ENCODE results near the gene TNFRSF18. TPM values are rescaled to one million over a fixed set of nuclear protein-coding genes. Genes with fewer than 3 reads are reported as not detected.

TNFRSF18 gene
- total and polyA plus RNA-seq, 4 donors, result 0.20 to 0.68 (median 0.29) TPM

DNA sequence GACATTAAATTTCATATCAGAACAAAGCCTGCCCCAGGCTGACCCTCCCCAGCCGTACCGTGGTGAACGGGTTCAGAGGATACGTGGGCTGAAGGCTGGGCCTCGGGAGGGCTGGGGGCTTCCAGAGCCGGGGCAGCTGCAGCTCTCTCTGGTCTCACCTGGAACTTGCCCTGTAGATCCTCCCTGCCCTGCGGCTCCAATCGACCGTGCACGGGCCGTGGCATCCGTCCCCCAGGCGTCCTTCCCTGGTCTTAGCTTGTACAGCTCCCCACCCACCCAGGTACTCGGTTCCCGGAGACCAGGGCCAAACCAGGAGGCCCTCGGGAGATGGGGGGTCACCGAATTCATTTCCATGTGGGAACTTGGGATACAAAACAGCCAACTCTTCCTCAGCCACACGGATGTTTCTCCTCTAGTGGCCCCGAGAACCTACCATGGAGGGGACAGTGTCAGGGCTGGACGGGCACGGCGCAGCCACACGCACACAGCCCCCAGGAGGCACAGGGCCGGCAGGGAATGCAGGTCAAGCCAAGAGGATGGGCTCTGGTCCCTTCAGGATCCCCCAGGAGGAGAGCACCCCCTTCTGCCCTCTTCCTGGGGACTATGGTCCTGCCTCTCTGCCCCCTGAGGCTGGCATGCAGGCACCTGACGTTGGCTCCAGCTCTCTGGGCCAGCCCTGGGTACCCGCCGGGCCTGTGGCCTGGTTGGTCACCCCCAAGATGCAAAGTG, 28.8 kb upstream of the TNFRSF18 start:
- Histone ChIP-seq H3K36me3 (ENCODE audit: control insufficient read depth, insufficient read depth, low read length) (peaks cover 45% of the 10 kb centered on the region), H3K27me3 (ENCODE audit: control insufficient read depth, insufficient read depth, low read length) (peaks cover 23% of the 10 kb centered on the region), H3K4me1 (ENCODE audit: control insufficient read depth, insufficient read depth, low read length) (peaks cover 58% of the 10 kb centered on the region), H3K27ac (ENCODE audit: low read depth, low read length) (no peak overlapping the region), H3K4me3 (ENCODE audit: low read depth, low read length) (no peak overlapping the region), H3K9me3 (ENCODE audit: control insufficient read depth, insufficient read depth, low read length) (no peaks in the 10 kb centered on the region)
- 91% methylated on average over 20 of the region's 27 CpGs for WGBS (ENCODE audit: insufficient coverage)
- no peak for DNase-seq (ENCODE audit: low read depth in 4 of 6, low spot score in 6 of 6)

- Histone ChIP-seq H3K27ac (ENCODE audit: low read depth, low read length) (no peak overlapping the region), H3K4me1 (ENCODE audit: control insufficient read depth, insufficient read depth, low read length) (peaks cover 57% of the 10 kb centered on the region), H3K27me3 (ENCODE audit: control insufficient read depth, insufficient read depth, low read length) (peaks cover 14% of the 10 kb centered on the region), H3K4me3 (ENCODE audit: low read depth, low read length) (no peak overlapping the region), H3K36me3 (ENCODE audit: control insufficient read depth, insufficient read depth, low read length) (peaks cover 50% of the 10 kb centered on the region), H3K9me3 (ENCODE audit: control insufficient read depth, insufficient read depth, low read length) (no peaks in the 10 kb centered on the region)
- 92% methylated on average over 28 of the region's 28 CpGs for WGBS (ENCODE audit: insufficient coverage)
- DNase-seq (ENCODE audit: low read depth in 4 of 6, low spot score in 6 of 6), result no peak
Observed at GRCh38 chr1:1234180-1234808, 27.9 kb upstream of the TNFRSF18 start.

- Histone ChIP-seq H3K4me3 (ENCODE audit: low read depth, low read length) (no peak overlapping the region), H3K9me3 (ENCODE audit: control insufficient read depth, insufficient read depth, low read length) (no peaks in the 10 kb centered on the region), H3K36me3 (ENCODE audit: control insufficient read depth, insufficient read depth, low read length) (peaks cover 57% of the 10 kb centered on the region), H3K27ac (ENCODE audit: low read depth, low read length) (no peak overlapping the region), H3K27me3 (ENCODE audit: control insufficient read depth, insufficient read depth, low read length) (peaks cover 8% of the 10 kb centered on the region), H3K4me1 (ENCODE audit: control insufficient read depth, insufficient read depth, low read length) (peaks cover 53% of the 10 kb centered on the region)
- 76% methylated on average over 4 of the region's 15 CpGs for whole genome bisulfite sequencing (ENCODE audit: insufficient coverage)
- no peak for DNase-seq (ENCODE audit: low read depth in 4 of 6, low spot score in 6 of 6)
Observed at GRCh38 chr1:1233567-1233892, 27.1 kb upstream of the TNFRSF18 start.

DNA sequence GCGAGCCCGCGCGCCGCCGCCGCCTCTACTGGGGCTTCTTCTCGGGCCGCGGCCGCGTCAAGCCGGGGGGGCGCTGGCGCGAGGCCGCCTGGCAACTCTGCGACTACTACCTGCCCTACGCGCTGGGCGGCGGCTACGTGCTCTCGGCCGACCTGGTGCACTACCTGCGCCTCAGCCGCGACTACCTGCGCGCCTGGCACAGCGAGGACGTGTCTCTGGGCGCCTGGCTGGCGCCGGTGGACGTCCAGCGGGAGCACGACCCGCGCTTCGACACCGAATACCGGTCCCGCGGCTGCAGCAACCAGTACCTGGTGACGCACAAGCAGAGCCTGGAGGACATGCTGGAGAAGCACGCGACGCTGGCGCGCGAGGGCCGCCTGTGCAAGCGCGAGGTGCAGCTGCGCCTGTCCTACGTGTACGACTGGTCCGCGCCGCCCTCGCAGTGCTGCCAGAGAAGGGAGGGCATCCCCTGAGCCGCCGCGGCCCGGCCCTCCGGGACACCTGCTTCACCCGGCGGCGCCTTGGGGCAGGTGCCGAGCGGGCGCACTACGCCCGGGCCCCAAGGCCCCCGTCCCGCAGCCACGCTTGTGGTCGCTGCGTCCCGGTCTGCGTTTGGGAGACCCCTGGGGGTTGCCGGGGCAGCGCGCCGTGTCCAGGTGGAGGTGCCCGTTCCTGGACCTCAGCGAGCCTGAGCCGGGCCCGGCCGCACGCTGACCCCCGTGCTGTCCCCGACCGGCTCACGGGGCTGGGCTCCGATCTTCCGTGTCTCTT, 26.6 kb upstream of the TNFRSF18 start:
- Histone ChIP-seq H3K4me1 (ENCODE audit: control insufficient read depth, insufficient read depth, low read length) (peaks cover 47% of the 10 kb centered on the region), H3K27me3 (ENCODE audit: control insufficient read depth, insufficient read depth, low read length) (peaks cover 2% of the 10 kb centered on the region), H3K36me3 (ENCODE audit: control insufficient read depth, insufficient read depth, low read length) (peaks cover 63% of the 10 kb centered on the region), H3K27ac (ENCODE audit: low read depth, low read length) (no peak overlapping the region), H3K4me3 (ENCODE audit: low read depth, low read length) (no peak overlapping the region), H3K9me3 (ENCODE audit: control insufficient read depth, insufficient read depth, low read length) (no peaks in the 10 kb centered on the region)
- DNase-seq (ENCODE audit: low read depth in 4 of 6, low spot score in 6 of 6), result no peak
- WGBS (ENCODE audit: insufficient coverage), result 73% methylated on average over 98 of the region's 98 CpGs

GRCh38 chr1:1232208-1232795, 25.9 kb upstream of the TNFRSF18 start, which contains the start of gene B3GALT6:
B3GALT6 (plus strand) TSS chr1:1232237; CDS start chr1:1232279, 42 bp downstream.
- Histone ChIP-seq H3K4me3 (ENCODE audit: low read depth, low read length) (peak within 1 kb of the TSS; percentile 68), H3K36me3 (ENCODE audit: control insufficient read depth, insufficient read depth, low read length) (peaks cover 70% of the 10 kb centered on the region), H3K27me3 (ENCODE audit: control insufficient read depth, insufficient read depth, low read length) (no peaks in the 10 kb centered on the region), H3K27ac (ENCODE audit: low read depth, low read length) (peak within 1 kb of the TSS; percentile 61), H3K4me1 (ENCODE audit: control insufficient read depth, insufficient read depth, low read length) (peaks cover 41% of the 10 kb centered on the region), H3K9me3 (ENCODE audit: control insufficient read depth, insufficient read depth, low read length) (no peaks in the 10 kb centered on the region)
- no peak for DNase-seq (ENCODE audit: low read depth in 4 of 6, low spot score in 6 of 6)
- 4% methylated on average over 100 of the region's 100 CpGs for WGBS (ENCODE audit: insufficient coverage)

GRCh38 chr1:1231400-1232207, 25.2 kb upstream of the TNFRSF18 start, which contains the start of gene SDF4:
SDF4 (minus strand) TSS chr1:1232001; CDS start chr1:1228772, 3,229 bp downstream.
- Histone ChIP-seq H3K27me3 (ENCODE audit: control insufficient read depth, insufficient read depth, low read length) (no peaks in the 10 kb centered on the region), H3K36me3 (ENCODE audit: control insufficient read depth, insufficient read depth, low read length) (peaks cover 73% of the 10 kb centered on the region), H3K27ac (ENCODE audit: low read depth, low read length) (peak within 1 kb of the TSS; percentile 61), H3K4me1 (ENCODE audit: control insufficient read depth, insufficient read depth, low read length) (peaks cover 35% of the 10 kb centered on the region), H3K9me3 (ENCODE audit: control insufficient read depth, insufficient read depth, low read length) (no peaks in the 10 kb centered on the region), H3K4me3 (ENCODE audit: low read depth, low read length) (peak within 1 kb of the TSS; percentile 68)
- peak; percentile 84 to 99 (median 94) for DNase-seq (ENCODE audit: low read depth in 4 of 6, low spot score in 6 of 6)
- under 1% methylated on average over 99 of the region's 99 CpGs for WGBS (ENCODE audit: insufficient coverage)

- whole genome bisulfite sequencing (ENCODE audit: insufficient coverage), result 19% methylated on average over 16 of the region's 24 CpGs
- peak overlapping the region; percentile 61 for H3K27ac ChIP-seq (ENCODE audit: low read depth, low read length)
- peaks cover 73% of the 10 kb centered on the region for H3K36me3 ChIP-seq (ENCODE audit: control insufficient read depth, insufficient read depth, low read length)
Observed at GRCh38 chr1:1230656-1231399, 24.4 kb upstream of the TNFRSF18 start.

DNA sequence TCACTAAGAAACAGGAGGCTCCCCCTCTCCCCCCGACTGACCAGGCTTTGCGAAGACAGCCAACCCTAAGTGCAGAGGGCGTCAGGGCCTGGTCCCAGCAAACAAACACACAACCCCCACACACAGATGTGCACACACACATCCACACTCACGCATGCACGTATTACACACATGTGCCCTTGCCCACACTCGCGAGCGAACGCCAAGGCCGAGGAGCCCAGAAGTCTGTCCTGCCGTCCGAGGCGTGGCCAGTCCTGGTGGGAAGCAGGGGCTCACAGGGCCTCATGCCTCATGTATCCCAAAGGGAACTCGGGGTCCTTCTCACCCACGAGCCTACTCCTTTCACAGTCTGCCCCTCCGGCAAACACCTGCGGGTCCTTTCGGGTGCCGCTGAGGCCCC, 23.4 kb upstream of the TNFRSF18 start:
- Histone ChIP-seq H3K4me3 (ENCODE audit: low read depth, low read length) (no peak overlapping the region), H3K27ac (ENCODE audit: low read depth, low read length) (no peak overlapping the region), H3K4me1 (ENCODE audit: control insufficient read depth, insufficient read depth, low read length) (peaks cover 35% of the 10 kb centered on the region), H3K9me3 (ENCODE audit: control insufficient read depth, insufficient read depth, low read length) (no peaks in the 10 kb centered on the region), H3K27me3 (ENCODE audit: control insufficient read depth, insufficient read depth, low read length) (no peaks in the 10 kb centered on the region), H3K36me3 (ENCODE audit: control insufficient read depth, insufficient read depth, low read length) (peaks cover 73% of the 10 kb centered on the region)
- WGBS (ENCODE audit: insufficient coverage), result 89% methylated on average over 19 of the region's 19 CpGs
- DNase-seq (ENCODE audit: low read depth in 4 of 6, low spot score in 6 of 6), result no peak

More at GRCh38 chr1:1230656-1231399, 24.4 kb upstream of the TNFRSF18 start:
- no peak for DNase-seq (ENCODE audit: low read depth in 4 of 6, low spot score in 6 of 6)
- Histone ChIP-seq H3K4me3 (ENCODE audit: low read depth, low read length) (peak overlapping the region; percentile 68), H3K9me3 (ENCODE audit: control insufficient read depth, insufficient read depth, low read length) (no peaks in the 10 kb centered on the region), H3K27me3 (ENCODE audit: control insufficient read depth, insufficient read depth, low read length) (no peaks in the 10 kb centered on the region), H3K4me1 (ENCODE audit: control insufficient read depth, insufficient read depth, low read length) (peaks cover 35% of the 10 kb centered on the region)

All from spinal cord (tissue), 10 donors.